GM10266 (cell line): Measurements from ENCODE around the gene FBXO46.
A peak's percentile ranks its signal among the peaks of the same experiment; 100 is the strongest.

Source experiments
- DNase-seq: peaks from one replicate; pipeline ENCODE4 v3.0.0; 2012; ENCODE audit errors: extremely low spot score
- TF ChIP-seq, protein P1 (sequence below): IDR thresholded peaks from 2 replicates; pipeline ENCODE4 v1.5.1; 2012; ENCODE audit warnings: mild to moderate bottlenecking, low read depth; ENCODE audit not compliant: control insufficient read depth, insufficient read depth; ENCODE audit errors: missing control alignments

FBXO46 gene

DNA sequence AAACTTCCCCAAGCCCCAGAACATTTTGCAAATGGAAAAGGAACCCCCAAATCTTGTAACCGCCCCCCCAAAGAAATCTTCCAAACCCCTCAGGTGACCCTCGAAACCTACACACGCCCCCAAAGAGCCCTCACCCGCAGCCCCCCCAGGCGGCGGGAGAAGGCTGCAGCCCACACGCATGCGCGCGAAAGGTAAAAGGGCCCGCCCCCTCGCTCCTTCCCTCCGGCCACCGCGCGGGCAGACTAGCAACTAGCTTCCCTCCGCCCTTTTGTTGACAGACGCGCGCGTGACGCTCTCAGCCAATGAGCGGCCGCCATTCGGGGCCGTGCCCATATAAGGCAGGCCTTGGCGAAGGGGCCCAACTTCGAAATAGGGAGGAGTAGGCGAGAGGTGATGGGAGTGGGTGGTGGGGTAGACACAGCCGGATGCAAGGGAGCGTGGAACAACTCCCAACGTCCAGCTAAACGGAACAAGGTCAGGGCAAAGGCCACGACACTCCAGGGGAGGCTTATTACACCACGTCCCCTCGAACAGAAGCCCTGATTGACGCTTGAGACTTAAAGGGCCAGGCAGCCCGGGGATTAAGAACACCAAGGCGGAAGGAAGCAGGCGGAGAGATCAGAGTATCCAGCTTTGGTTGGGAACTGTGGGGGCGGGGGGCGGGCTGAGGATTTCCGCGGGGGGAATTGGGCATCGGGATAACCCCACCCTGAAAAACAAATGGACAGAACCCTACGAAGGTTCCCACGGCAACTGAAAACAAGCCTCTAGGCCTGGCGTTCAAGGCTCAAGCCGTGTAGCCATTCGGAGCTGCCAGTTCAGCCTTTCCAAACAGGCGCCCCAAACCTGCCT lies 13.3 kb downstream of the FBXO46 start:
- TF ChIP-seq, protein P1, sequence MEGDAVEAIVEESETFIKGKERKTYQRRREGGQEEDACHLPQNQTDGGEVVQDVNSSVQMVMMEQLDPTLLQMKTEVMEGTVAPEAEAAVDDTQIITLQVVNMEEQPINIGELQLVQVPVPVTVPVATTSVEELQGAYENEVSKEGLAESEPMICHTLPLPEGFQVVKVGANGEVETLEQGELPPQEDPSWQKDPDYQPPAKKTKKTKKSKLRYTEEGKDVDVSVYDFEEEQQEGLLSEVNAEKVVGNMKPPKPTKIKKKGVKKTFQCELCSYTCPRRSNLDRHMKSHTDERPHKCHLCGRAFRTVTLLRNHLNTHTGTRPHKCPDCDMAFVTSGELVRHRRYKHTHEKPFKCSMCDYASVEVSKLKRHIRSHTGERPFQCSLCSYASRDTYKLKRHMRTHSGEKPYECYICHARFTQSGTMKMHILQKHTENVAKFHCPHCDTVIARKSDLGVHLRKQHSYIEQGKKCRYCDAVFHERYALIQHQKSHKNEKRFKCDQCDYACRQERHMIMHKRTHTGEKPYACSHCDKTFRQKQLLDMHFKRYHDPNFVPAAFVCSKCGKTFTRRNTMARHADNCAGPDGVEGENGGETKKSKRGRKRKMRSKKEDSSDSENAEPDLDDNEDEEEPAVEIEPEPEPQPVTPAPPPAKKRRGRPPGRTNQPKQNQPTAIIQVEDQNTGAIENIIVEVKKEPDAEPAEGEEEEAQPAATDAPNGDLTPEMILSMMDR, result peak; percentile 33
- peak; percentile 96 for DNase-seq

DNA sequence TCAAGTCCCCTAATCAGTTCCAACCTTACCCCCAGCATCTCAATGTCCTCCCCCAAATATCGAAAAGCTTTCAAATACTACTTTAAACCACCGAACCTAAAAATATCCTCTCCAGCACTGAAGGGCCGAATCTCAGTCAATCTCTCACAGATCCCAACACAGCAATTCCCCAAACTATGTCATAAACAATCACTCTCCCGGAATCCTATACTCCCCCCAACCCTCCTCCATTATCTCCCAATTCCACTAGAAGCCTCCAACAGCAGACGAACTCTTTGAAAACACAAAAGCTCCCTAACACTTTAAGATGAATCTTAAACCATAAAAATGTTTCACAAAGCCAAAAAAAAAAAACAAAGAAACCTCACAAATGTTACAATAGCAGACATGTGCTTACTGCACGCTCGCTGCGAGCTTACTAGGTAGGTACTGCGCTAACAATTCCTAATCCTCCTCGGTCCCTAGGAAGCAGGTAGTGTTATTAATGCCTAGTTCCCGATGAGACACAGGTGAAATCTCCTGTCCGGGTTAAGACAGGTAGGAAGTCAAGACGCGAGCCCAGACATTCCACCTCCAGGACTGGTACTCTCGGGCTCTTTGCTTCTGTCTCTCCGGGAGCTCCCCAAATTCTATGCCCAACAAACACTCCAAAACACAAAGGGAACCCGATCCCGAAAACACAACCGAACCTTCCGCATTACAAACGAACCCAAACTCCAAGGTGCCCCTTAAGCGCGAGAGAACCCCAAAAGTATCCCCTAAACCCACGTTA lies 14.2 kb downstream of the FBXO46 start:
- DNase-seq, result no peak

DNA sequence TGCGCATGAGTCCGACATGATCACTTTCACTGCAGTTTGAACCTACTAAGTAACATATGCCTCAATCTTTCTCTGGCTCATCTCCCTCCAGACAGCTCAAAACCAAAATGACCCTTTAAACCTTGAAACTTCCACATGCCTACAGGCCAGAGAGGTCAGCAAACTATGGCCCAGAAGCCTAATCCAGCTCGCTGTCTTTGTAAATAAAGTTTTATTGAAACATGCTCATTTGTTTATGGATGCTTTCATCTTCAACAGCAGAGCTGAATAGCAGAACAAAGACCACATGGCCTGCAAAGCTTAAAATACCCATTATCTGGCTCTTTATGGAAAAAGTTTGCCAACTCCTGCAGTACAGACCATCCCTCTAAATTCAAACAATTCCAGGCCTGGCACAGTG lies 15.6 kb downstream of the FBXO46 start:
- DNase-seq, result no peak
- TF ChIP-seq, protein P1, result no peak

More for the DNA sequence above, 14.2 kb downstream of the FBXO46 start:
- TF ChIP-seq, protein P1, result no peak

DNA sequence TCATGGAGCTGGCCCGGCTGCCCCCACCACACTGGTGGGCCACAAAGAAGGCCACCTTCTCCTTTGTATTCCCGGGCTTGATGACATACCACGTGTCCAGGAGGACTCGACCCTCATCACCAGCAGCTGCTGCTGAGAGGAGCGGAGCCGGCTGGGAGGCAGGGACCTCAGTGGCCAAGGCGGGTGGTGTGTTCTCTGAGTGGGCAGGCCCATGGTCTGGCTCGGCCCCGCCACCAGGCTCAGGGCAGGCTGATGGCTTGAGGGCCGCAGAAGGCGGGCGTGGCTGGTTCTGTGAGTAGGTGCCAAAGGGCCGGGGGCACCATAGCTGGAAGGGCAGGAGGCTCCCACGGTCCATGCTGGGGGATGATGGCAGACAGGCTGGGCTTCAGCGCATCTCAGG lies 17.6 kb downstream of the FBXO46 start:
- DNase-seq, result no peak
- TF ChIP-seq, protein P1, result no peak

DNA sequence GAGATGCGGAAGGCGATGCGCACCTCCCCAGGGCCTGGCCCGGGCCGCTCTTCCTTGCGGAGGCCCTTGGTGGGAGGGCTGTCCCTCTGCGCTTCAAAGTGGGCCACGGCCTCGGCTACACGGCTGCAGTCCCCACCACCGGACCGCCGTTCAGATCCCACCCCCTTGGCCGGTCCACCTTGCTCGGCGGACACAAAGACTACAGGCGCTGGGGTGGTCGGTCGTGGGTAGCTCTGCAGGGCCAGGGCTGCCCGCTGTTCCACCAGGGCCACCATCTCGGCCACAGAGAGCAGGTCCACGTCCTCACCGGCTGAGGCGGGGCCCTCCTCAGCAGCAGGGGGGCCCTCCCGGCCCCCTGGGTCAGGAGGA lies 18.0 kb downstream of the FBXO46 start:
- DNase-seq, result no peak
- TF ChIP-seq, protein P1, result no peak

DNA sequence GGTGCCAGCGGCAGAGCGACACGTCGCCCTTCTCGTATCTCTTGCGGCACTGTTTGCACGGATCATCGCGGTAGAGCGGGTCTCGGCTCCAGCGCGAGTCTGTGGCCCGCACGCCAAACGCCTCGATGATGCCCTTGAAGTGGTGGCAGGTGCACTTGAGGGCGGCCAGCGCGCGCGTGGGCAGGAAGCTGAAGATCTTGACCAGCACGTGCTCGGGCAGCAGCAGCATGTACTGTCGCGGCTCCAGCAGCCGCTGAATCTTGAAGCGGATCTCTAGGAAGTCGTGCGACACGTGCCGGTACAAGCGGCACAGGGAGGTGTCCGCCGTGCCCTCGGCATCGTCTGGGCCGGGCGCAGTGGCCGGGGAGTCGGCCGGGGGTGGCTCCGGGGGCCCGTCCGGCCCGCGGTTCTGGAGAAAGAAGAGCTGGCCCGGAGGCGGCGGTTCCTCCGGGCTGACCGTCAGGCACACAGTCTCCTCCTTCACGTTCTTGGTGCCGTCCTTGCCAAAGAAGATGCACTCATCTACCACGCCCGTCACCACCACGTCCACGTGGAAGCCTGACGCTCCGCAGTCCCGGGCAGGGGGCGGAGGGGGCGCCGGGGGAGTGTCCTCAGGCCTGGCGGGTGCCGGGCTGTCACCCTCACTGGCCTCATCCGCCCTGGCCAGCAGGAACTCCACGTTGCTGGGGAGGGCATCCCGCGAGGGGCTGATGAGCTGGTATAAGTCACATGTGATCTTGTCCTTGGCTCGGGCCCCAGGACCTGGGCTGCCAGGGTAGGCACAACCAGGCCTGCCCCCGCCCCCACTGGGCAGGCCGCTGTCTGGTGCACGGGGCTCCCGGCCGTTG lies 18.6 kb downstream of the FBXO46 start:
- TF ChIP-seq, protein P1, result no peak
- DNase-seq, result no peak
